K562 (cell line): Measurements from ENCODE around the gene LPIN2. TPM values are rescaled to one million over a fixed set of nuclear protein-coding genes. Genes with fewer than 3 reads are reported as not detected.
A peak's percentile ranks its signal among the peaks of the same experiment; 100 is the strongest.

Experiments used
- ATAC-seq: fragments of 200-7000 bp; cut with Tn5 transposase; 3 replicates; pipeline ENCODE4 v1.9.1; 2020; ENCODE audit warnings: moderate library complexity
- BruUV-seq: library from RNA; stranded (reverse); fragments of 400-500 nt; replicated peaks from 2 replicates; lab custom pipeline; 2021; lab: Mats Ljungman, UMichigan
- CTCF ChIA-PET: fragments of 300-600 bp; formaldehyde crosslinking; extraction: SDS; loops from one replicate; lab custom pipeline; 2021; ENCODE audit warnings: low intra/inter-chr PET ratio; lab: Yijun Ruan, JAX
- POLR2A ChIA-PET: fragments of 300-600, 350-650 bp; sonication (Branson Sonifier 250); formaldehyde crosslinking; extraction: SDS; loops from one replicate; lab custom pipeline; 2021; ENCODE audit warnings: antibody characterized with exemption, inconsistent platforms; lab: Yijun Ruan, JAX
- DNase-seq, 4 experiments: peaks; one replicate each; pipeline versions ENCODE4 v3.0.0 to v3.0.0-alpha.2; 2011 to 2018; ENCODE audit warnings: low spot score in 3 of 4, mixed read lengths in 3 of 4; ENCODE audit errors: extremely low read depth in 1 of 4
- FAIRE-seq: peaks from 2 replicates; lab custom pipeline; 2011; peaks lifted over from hg19 to GRCh38; lab: Jason Lieb, UNC
- H2AFZ ChIP-seq: 2 replicates; pipeline ENCODE4 v1.6.0; 2011; ENCODE audit warnings: low read depth, low read length, control low read depth, inconsistent platforms
- H3K27ac ChIP-seq: fragments of 200-600 bp; 3 replicates; pipeline ENCODE4 v1.8.0; 2011; ENCODE audit warnings: low read depth, mild to moderate bottlenecking, control low read depth, inconsistent platforms, low read length, moderate library complexity, mixed read lengths; ENCODE audit errors: extremely low read depth
- H3K27me3 ChIP-seq, 2 experiments: fragments of 300-600 bp in 1 of 2; 2 replicates in 1 of 2; 3 replicates in 1 of 2; pipeline versions ENCODE4 v1.6.0 to v1.8.0; 2011; ENCODE audit warnings: inconsistent platforms in 2 of 2, low read length in 2 of 2, mild to moderate bottlenecking in 1 of 2, mixed read lengths in 1 of 2, moderate library complexity in 1 of 2; ENCODE audit not compliant: control insufficient read depth in 2 of 2, insufficient read depth in 2 of 2
- H3K36me3 ChIP-seq: fragments of 300-600 bp; 3 replicates; pipeline ENCODE4 v1.8.0; 2011; ENCODE audit warnings: mild to moderate bottlenecking, low read length, inconsistent platforms; ENCODE audit not compliant: control insufficient read depth, insufficient read depth
- H3K4me1 ChIP-seq, 2 experiments: fragments of 200-600 bp in 1 of 2; replicated peaks in 1 of 2; 2 replicates in 1 of 2; 3 replicates in 1 of 2; pipeline versions ENCODE4 v1.5.1 to v1.8.0; 2011; ENCODE audit warnings: inconsistent platforms in 2 of 2, low read length in 2 of 2, mild to moderate bottlenecking in 1 of 2, mixed read lengths in 1 of 2, moderate library complexity in 1 of 2; ENCODE audit not compliant: control insufficient read depth in 2 of 2, insufficient read depth in 2 of 2
- H3K4me2 ChIP-seq: 2 replicates; pipeline ENCODE4 v1.6.1; 2011; ENCODE audit warnings: low read length, control low read depth, inconsistent platforms, mixed read lengths; ENCODE audit not compliant: insufficient read depth
- H3K4me3 ChIP-seq: fragments of 200-600 bp; sonication (generic), shearing (Covaris generic); 2 replicates; pipeline ENCODE4 v1.5.1; 2016; ENCODE audit warnings: control low read depth, inconsistent platforms
- H3K79me2 ChIP-seq: fragments of 200-600 bp; 3 replicates; pipeline ENCODE4 v1.8.0; 2011; ENCODE audit warnings: low read length, inconsistent platforms; ENCODE audit not compliant: control insufficient read depth, insufficient read depth
- H3K9ac ChIP-seq, 2 experiments: 2 replicates each; pipeline versions ENCODE4 v1.6.0 to v1.6.1; 2011; ENCODE audit warnings: low read depth in 2 of 2, low read length in 2 of 2, control low read depth in 1 of 2, inconsistent platforms in 1 of 2, mild to moderate bottlenecking in 1 of 2, mixed read lengths in 1 of 2; ENCODE audit not compliant: insufficient read depth in 1 of 2
- H3K9me1 ChIP-seq: one replicate; pipeline ENCODE4 v1.6.0; 2011; ENCODE audit warnings: inconsistent platforms, mild to moderate bottlenecking, low read length, moderate library complexity; ENCODE audit not compliant: control insufficient read depth, insufficient read depth
- H3K9me3 ChIP-seq: replicated peaks from 2 replicates; pipeline ENCODE4 v1.5.1; 2011; ENCODE audit warnings: low read depth, low read length, inconsistent platforms; ENCODE audit not compliant: control insufficient read depth, insufficient read depth
- H4K20me1 ChIP-seq: replicated peaks from 2 replicates; pipeline ENCODE4 v1.6.1; 2011; ENCODE audit warnings: low read length, inconsistent platforms, mixed read lengths; ENCODE audit not compliant: control insufficient read depth, insufficient read depth
- FOSL1 ChIP-seq: fragments of 200-800 bp; sonication (Bioruptor generic); conservative IDR thresholded peaks from 2 replicates; pipeline ENCODE4 v1.6.1; 2016; ENCODE audit warnings: missing genetic modification characterization, missing compliant biosample characterization
- STAT5A ChIP-seq: IDR thresholded peaks from 2 replicates; pipeline ENCODE4 v1.6.1; 2012; ENCODE audit warnings: low read length, inconsistent platforms, borderline replicate concordance
- U2AF1 ChIP-seq: fragments of 200-400 bp; formaldehyde crosslinking; optimal IDR thresholded peaks from 2 replicates; pipeline ENCODE3; 2017; ENCODE audit warnings: mild to moderate bottlenecking, low read depth, low read length, moderate library complexity
- U2AF2 ChIP-seq: fragments of 200-400 bp; formaldehyde crosslinking; optimal IDR thresholded peaks from 2 replicates; pipeline ENCODE3; 2017; ENCODE audit warnings: low read depth, mild to moderate bottlenecking, low read length
- ZNF174 ChIP-seq: fragments of 250-450 bp; sonication (Bioruptor Pico); IDR thresholded peaks from 2 replicates; pipeline ENCODE4 v1.4.0; 2020; ENCODE audit warnings: mild to moderate bottlenecking
- ZNF512 ChIP-seq: IDR thresholded peaks from 2 replicates; pipeline ENCODE4 v1.6.1; 2016; ENCODE audit warnings: missing genetic modification characterization, missing compliant biosample characterization
- WGBS: fragments of 100-300 bp; shearing (Covaris generic); methylation state at CpG from one replicate; pipeline ENCODE4 v1.1.6; 2016; ENCODE audit warnings: low coverage, mixed read lengths; ENCODE audit not compliant: insufficient coverage; ENCODE audit errors: missing lambda C conversion rate; 5-methylcytosine and 5-hydroxymethylcytosine counted together
- in situ Hi-C: fragments of 300-500 bp; cut with MboI; formaldehyde crosslinking; loops from 4 replicates; pipeline ENCODE4 v1.15.0; 2018; ENCODE audit warnings: inconsistent platforms, mixed read lengths
- intact Hi-C: fragments of 100-400 bp; cut with micrococcal nuclease; formaldehyde crosslinking; loops from 2 replicates; pipeline ENCODE4 v1.14.2; 2022
- polyA plus RNA-seq, 8 experiments: library from polyadenylated mRNA; depleted of rRNA in 4 of 8; stranded (reverse) in 5 of 8; unstranded in 3 of 8; fragments of >200 nt; fragmentation: Nextera tagmentation in 2 of 8; fragmentation: Illumina TruSeq in 1 of 8; extraction: Ambion mirVana in 2 of 8; extraction: Trizol in 1 of 8; gene quantifications; 2 replicates each; pipeline versions ENCODE4 v1.2.1 to v1.2.3, GENCODE V29; 2011 to 2014; ENCODE audit warnings: inconsistent platforms in 1 of 8, missing spikeins in 1 of 8
- total RNA-seq, 7 experiments: library from RNA; depleted of rRNA in 6 of 7; stranded (reverse); fragments of >200 nt in 6 of 7; fragmentation: Illumina TruSeq in 2 of 7; extraction: Trizol in 2 of 7; gene quantifications; 2 replicates each; pipeline versions ENCODE4 v1.2.1 to v1.2.3, GENCODE V29; 2011 to 2021; ENCODE audit warnings: low replicate concordance in 1 of 7

The LPIN2 gene
- total and polyA plus RNA-seq, 9 of the 15 experiments (the other 6 are each of a cell fraction or from before 2014, with no cell fraction given), result 5.2 to 34.8 (median 24.6) TPM

GRCh38 chr18:2992995-2993877 lies 19.7 kb downstream of the LPIN2 start:
- no TSS peak for BruUV-seq
- no peaks in the 10 kb centered on the region for H3K9me1 ChIP-seq
- ATAC-seq (no peak), DNase-seq (no peak), FAIRE-seq (no peak)
- in situ Hi-C loops, result no loop called here
- CTCF ChIA-PET, result no interaction called here
- H4K20me1 ChIP-seq, result no peaks in the 10 kb centered on the region
- no peak overlapping the region for H3K27ac ChIP-seq
- peaks cover 13% of the 10 kb centered on the region for H3K36me3 ChIP-seq
- H2AFZ ChIP-seq, result no peak overlapping the region
- H3K4me1 ChIP-seq, result peaks cover 14 to 35% of the 10 kb centered on the region in 2 experiments
- no peaks in the 10 kb centered on the region for H3K9me3 ChIP-seq
- H3K9ac ChIP-seq, result no peak overlapping the region
- 85% methylated on average over 6 of the region's 6 CpGs for WGBS
- no peaks in the 10 kb centered on the region for H3K27me3 ChIP-seq
- H3K4me2 ChIP-seq, result no peak overlapping the region
- intact Hi-C loops, result no loop called here
- TF ChIP-seq U2AF1 (peak; percentile 67), FOSL1 (tag) (no peak), U2AF2 (peak; percentile 83), ZNF512 (tag) (peak; percentile 93), ZNF174 (CRISPR knock-in tag) (no peak), STAT5A (no peak)
- no peak overlapping the region for H3K4me3 ChIP-seq
- POLR2A ChIA-PET, result interaction anchor here (0.6 to 3.9 kb wide), 7 partner anchors 7 to 254 kb away, joined by 3 to 39 read pairs (median 10); partner anchors contain the start of gene MYL12A
- H3K79me2 ChIP-seq, result peaks cover 91% of the 10 kb centered on the region
